GM23338 (cell line): ENCODE measurements around the gene TSPOAP1. TPM values are rescaled to one million over a fixed set of nuclear protein-coding genes. Genes with fewer than 3 reads are reported as not detected.

Experiments used
- EZH2 ChIP-seq: fragments of 200-600 bp; sonication (generic); IDR thresholded peaks from one replicate; pipeline ENCODE4 v1.8.0; 2017; ENCODE audit warnings: antibody characterized with exemption, mild to moderate bottlenecking, low read depth; ENCODE audit not compliant: unreplicated experiment
- EZH2phosphoT487 ChIP-seq: fragments of 200-600 bp; sonication (generic); IDR thresholded peaks from one replicate; pipeline ENCODE4 v1.8.1; 2018; ENCODE audit warnings: antibody characterized with exemption; ENCODE audit not compliant: unreplicated experiment
- JUNB ChIP-seq: IDR thresholded peaks from one replicate; pipeline ENCODE4 v1.6.1; 2016; ENCODE audit warnings: antibody characterized with exemption; ENCODE audit not compliant: unreplicated experiment
- REST ChIP-seq: IDR thresholded peaks from one replicate; pipeline ENCODE4 v1.6.1; 2018; ENCODE audit warnings: antibody characterized with exemption; ENCODE audit not compliant: unreplicated experiment
- polyA plus RNA-seq: library from polyadenylated mRNA; unstranded; fragments of >200 nt; fragmentation: Nextera tagmentation; extraction: Ambion mirVana; gene quantifications from 2 replicates; pipeline ENCODE4 v1.2.1, GENCODE V29; 2016
- total RNA-seq: library from RNA; depleted of rRNA; stranded (reverse); fragments of >200 nt; shearing (Covaris generic); gene quantifications from 2 replicates; pipeline ENCODE4 v1.2.3, GENCODE V29; 2014
- TF ChIP-seq, protein P1 (sequence below): fragments of 250-450 bp; sonication (Bioruptor Pico); IDR thresholded peaks from 2 replicates; pipeline ENCODE4 v1.5.0; 2020; ENCODE audit warnings: mild to moderate bottlenecking, moderate library complexity

TSPOAP1 gene
- total and polyA plus RNA-seq, 2 experiments from 2014 or later: 7.3 to 11.8 TPM

- TF ChIP-seq, protein P1, sequence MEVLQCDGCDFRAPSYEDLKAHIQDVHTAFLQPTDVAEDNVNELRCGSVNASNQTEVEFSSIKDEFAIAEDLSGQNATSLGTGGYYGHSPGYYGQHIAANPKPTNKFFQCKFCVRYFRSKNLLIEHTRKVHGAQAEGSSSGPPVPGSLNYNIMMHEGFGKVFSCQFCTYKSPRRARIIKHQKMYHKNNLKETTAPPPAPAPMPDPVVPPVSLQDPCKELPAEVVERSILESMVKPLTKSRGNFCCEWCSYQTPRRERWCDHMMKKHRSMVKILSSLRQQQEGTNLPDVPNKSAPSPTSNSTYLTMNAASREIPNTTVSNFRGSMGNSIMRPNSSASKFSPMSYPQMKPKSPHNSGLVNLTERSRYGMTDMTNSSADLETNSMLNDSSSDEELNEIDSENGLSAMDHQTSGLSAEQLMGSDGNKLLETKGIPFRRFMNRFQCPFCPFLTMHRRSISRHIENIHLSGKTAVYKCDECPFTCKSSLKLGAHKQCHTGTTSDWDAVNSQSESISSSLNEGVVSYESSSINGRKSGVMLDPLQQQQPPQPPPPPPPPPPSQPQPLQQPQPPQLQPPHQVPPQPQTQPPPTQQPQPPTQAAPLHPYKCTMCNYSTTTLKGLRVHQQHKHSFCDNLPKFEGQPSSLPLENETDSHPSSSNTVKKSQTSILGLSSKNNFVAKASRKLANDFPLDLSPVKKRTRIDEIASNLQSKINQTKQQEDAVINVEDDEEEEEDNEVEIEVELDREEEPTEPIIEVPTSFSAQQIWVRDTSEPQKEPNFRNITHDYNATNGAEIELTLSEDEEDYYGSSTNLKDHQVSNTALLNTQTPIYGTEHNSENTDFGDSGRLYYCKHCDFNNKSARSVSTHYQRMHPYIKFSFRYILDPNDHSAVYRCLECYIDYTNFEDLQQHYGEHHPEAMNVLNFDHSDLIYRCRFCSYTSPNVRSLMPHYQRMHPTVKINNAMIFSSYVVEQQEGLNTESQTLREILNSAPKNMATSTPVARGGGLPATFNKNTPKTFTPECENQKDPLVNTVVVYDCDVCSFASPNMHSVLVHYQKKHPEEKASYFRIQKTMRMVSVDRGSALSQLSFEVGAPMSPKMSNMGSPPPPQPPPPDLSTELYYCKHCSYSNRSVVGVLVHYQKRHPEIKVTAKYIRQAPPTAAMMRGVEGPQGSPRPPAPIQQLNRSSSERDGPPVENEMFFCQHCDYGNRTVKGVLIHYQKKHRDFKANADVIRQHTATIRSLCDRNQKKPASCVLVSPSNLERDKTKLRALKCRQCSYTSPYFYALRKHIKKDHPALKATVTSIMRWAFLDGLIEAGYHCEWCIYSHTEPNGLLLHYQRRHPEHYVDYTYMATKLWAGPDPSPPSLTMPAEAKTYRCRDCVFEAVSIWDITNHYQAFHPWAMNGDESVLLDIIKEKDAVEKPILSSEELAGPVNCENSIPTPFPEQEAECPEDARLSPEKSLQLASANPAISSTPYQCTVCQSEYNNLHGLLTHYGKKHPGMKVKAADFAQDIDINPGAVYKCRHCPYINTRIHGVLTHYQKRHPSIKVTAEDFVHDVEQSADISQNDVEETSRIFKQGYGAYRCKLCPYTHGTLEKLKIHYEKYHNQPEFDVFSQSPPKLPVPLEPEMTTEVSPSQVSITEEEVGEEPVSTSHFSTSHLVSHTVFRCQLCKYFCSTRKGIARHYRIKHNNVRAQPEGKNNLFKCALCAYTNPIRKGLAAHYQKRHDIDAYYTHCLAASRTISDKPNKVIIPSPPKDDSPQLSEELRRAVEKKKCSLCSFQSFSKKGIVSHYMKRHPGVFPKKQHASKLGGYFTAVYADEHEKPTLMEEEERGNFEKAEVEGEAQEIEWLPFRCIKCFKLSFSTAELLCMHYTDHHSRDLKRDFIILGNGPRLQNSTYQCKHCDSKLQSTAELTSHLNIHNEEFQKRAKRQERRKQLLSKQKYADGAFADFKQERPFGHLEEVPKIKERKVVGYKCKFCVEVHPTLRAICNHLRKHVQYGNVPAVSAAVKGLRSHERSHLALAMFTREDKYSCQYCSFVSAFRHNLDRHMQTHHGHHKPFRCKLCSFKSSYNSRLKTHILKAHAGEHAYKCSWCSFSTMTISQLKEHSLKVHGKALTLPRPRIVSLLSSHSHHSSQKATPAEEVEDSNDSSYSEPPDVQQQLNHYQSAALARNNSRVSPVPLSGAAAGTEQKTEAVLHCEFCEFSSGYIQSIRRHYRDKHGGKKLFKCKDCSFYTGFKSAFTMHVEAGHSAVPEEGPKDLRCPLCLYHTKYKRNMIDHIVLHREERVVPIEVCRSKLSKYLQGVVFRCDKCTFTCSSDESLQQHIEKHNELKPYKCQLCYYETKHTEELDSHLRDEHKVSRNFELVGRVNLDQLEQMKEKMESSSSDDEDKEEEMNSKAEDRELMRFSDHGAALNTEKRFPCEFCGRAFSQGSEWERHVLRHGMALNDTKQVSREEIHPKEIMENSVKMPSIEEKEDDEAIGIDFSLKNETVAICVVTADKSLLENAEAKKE (CRISPR knock-in tag): no peak
- TF ChIP-seq REST (no peak), EZH2phosphoT487 (no peak), EZH2 (no peak), JUNB (no peak)
Observed at GRCh38 chr17:58283674-58284612, 44.7 kb downstream of the TSPOAP1 start (continued).
